ENCODE measurements around the gene ANKMY2.
"Not testable (repeated sequence)": the region's sequence is repeated elsewhere in the genome, so short reads cannot be mapped to it uniquely, and the experiment has no call there.

Gene ANKMY2

GRCh38 chr7:16616122-16616521 lies 29.4 kb downstream of the ANKMY2 start:
- Mint-ChIP-seq H3K4me3 (no peak overlapping the region), H3K4me1 (ENCODE audit: low read depth) (peaks cover 28% of the 10 kb centered on the region), H3K27me3 (no peaks in the 10 kb centered on the region), H3K36me3 (ENCODE audit: low read depth) (peaks cover 50% of the 10 kb centered on the region), H3K27ac (no peak overlapping the region), H3K9me3 (no peaks in the 10 kb centered on the region)

- no peaks in the 10 kb centered on the region for H3K9me3 Mint-ChIP-seq
- no peak overlapping the region for H3K27ac Mint-ChIP-seq
- H3K36me3 Mint-ChIP-seq (ENCODE audit: low read depth), result peaks cover 49% of the 10 kb centered on the region
- peaks cover 21% of the 10 kb centered on the region for H3K4me1 Mint-ChIP-seq (ENCODE audit: low read depth)
- H3K4me3 Mint-ChIP-seq, result no peak overlapping the region
- H3K27me3 Mint-ChIP-seq, result no peaks in the 10 kb centered on the region
Observed at GRCh38 chr7:16615228-16615627, 30.3 kb downstream of the ANKMY2 start.

- Mint-ChIP-seq H3K36me3 (ENCODE audit: low read depth) (peaks cover 49% of the 10 kb centered on the region), H3K27me3 (no peaks in the 10 kb centered on the region), H3K27ac (no peak overlapping the region), H3K4me1 (ENCODE audit: low read depth) (peaks cover 12% of the 10 kb centered on the region), H3K9me3 (no peaks in the 10 kb centered on the region), H3K4me3 (no peak overlapping the region)
Observed at GRCh38 chr7:16611711-16612110, 33.8 kb downstream of the ANKMY2 start.

GRCh38 chr7:16609842-16610450 lies 35.6 kb downstream of the ANKMY2 start:
- Mint-ChIP-seq H3K4me1 (ENCODE audit: low read depth) (peaks cover 12% of the 10 kb centered on the region), H3K27ac (no peak overlapping the region), H3K27me3 (no peaks in the 10 kb centered on the region), H3K9me3 (no peaks in the 10 kb centered on the region), H3K4me3 (no peak overlapping the region), H3K36me3 (ENCODE audit: low read depth) (peaks cover 44% of the 10 kb centered on the region)

- Mint-ChIP-seq H3K9me3 (no peaks in the 10 kb centered on the region), H3K4me3 (no peak overlapping the region), H3K27me3 (no peaks in the 10 kb centered on the region), H3K36me3 (ENCODE audit: low read depth) (peaks cover 51% of the 10 kb centered on the region), H3K27ac (no peak overlapping the region), H3K4me1 (ENCODE audit: low read depth) (peaks cover 9% of the 10 kb centered on the region)
Observed at GRCh38 chr7:16606704-16607103, 38.9 kb downstream of the ANKMY2 start.

- no peaks in the 10 kb centered on the region for H3K9me3 Mint-ChIP-seq
- H3K27ac Mint-ChIP-seq, result no peak overlapping the region
- peaks cover under 1% of the 10 kb centered on the region for H3K4me1 Mint-ChIP-seq (ENCODE audit: low read depth)
- H3K27me3 Mint-ChIP-seq, result no peaks in the 10 kb centered on the region
- peaks cover 53% of the 10 kb centered on the region for H3K36me3 Mint-ChIP-seq (ENCODE audit: low read depth)
- no peak overlapping the region for H3K4me3 Mint-ChIP-seq
Observed at GRCh38 chr7:16604054-16604453, 41.5 kb downstream of the ANKMY2 start.

- Mint-ChIP-seq H3K27me3 (no peaks in the 10 kb centered on the region), H3K4me1 (ENCODE audit: low read depth) (no peaks in the 10 kb centered on the region), H3K36me3 (ENCODE audit: low read depth) (peaks cover 55% of the 10 kb centered on the region), H3K27ac (no peak overlapping the region), H3K9me3 (no peaks in the 10 kb centered on the region), H3K4me3 (no peak overlapping the region)
Observed at GRCh38 chr7:16603633-16604032, 41.9 kb downstream of the ANKMY2 start.

- Mint-ChIP-seq H3K9me3 (no peaks in the 10 kb centered on the region), H3K27me3 (no peaks in the 10 kb centered on the region), H3K4me1 (ENCODE audit: low read depth) (no peaks in the 10 kb centered on the region), H3K27ac (no peak overlapping the region), H3K4me3 (no peak overlapping the region), H3K36me3 (ENCODE audit: low read depth) (peaks cover 47% of the 10 kb centered on the region)
Observed at GRCh38 chr7:16599860-16600259, 45.7 kb downstream of the ANKMY2 start.

- Mint-ChIP-seq H3K27me3 (no peaks in the 10 kb centered on the region), H3K9me3 (no peaks in the 10 kb centered on the region), H3K4me3 (no peak overlapping the region), H3K36me3 (ENCODE audit: low read depth) (peaks cover 36% of the 10 kb centered on the region), H3K27ac (no peak overlapping the region), H3K4me1 (ENCODE audit: low read depth) (no peaks in the 10 kb centered on the region)
Observed at GRCh38 chr7:16598015-16598414, 47.5 kb downstream of the ANKMY2 start.

GRCh38 chr7:16595596-16595995 lies 50.0 kb downstream of the ANKMY2 start:
- not testable (repeated sequence) for H3K4me1 Mint-ChIP-seq (ENCODE audit: low read depth); H3K9me3 Mint-ChIP-seq; H3K27ac Mint-ChIP-seq; H3K4me3 Mint-ChIP-seq; H3K27me3 Mint-ChIP-seq
- peaks cover 13% of the 10 kb centered on the region for H3K36me3 Mint-ChIP-seq (ENCODE audit: low read depth)

GRCh38 chr7:16594676-16595075 lies 50.9 kb downstream of the ANKMY2 start:
- peaks cover 9% of the 10 kb centered on the region for H3K36me3 Mint-ChIP-seq (ENCODE audit: low read depth)
- no peaks in the 10 kb centered on the region for H3K9me3 Mint-ChIP-seq
- no peak overlapping the region for H3K27ac Mint-ChIP-seq
- H3K4me1 Mint-ChIP-seq (ENCODE audit: low read depth), result no peaks in the 10 kb centered on the region
- no peaks in the 10 kb centered on the region for H3K27me3 Mint-ChIP-seq
- H3K4me3 Mint-ChIP-seq, result no peak overlapping the region

- H3K9me3 Mint-ChIP-seq, result no peaks in the 10 kb centered on the region
- H3K27me3 Mint-ChIP-seq, result no peaks in the 10 kb centered on the region
- H3K27ac Mint-ChIP-seq, result no peak overlapping the region
- peaks cover 5% of the 10 kb centered on the region for H3K36me3 Mint-ChIP-seq (ENCODE audit: low read depth)
- H3K4me1 Mint-ChIP-seq (ENCODE audit: low read depth), result no peaks in the 10 kb centered on the region
- no peak overlapping the region for H3K4me3 Mint-ChIP-seq
Observed at GRCh38 chr7:16594061-16594460, 51.5 kb downstream of the ANKMY2 start.

GRCh38 chr7:16592395-16592794 lies 53.2 kb downstream of the ANKMY2 start:
- H3K27me3 Mint-ChIP-seq, result no peaks in the 10 kb centered on the region
- H3K36me3 Mint-ChIP-seq (ENCODE audit: low read depth), result no peaks in the 10 kb centered on the region
- no peaks in the 10 kb centered on the region for H3K9me3 Mint-ChIP-seq
- H3K4me1 Mint-ChIP-seq (ENCODE audit: low read depth), result no peaks in the 10 kb centered on the region
- no peak overlapping the region for H3K27ac Mint-ChIP-seq
- no peak overlapping the region for H3K4me3 Mint-ChIP-seq

- Mint-ChIP-seq H3K9me3 (no peaks in the 10 kb centered on the region), H3K27ac (no peak overlapping the region), H3K27me3 (peaks cover 4% of the 10 kb centered on the region), H3K36me3 (ENCODE audit: low read depth) (no peaks in the 10 kb centered on the region), H3K4me1 (ENCODE audit: low read depth) (no peaks in the 10 kb centered on the region), H3K4me3 (no peak overlapping the region)
Observed at GRCh38 chr7:16590424-16590823, 55.1 kb downstream of the ANKMY2 start.

GRCh38 chr7:16589881-16590280 lies 55.7 kb downstream of the ANKMY2 start:
- Mint-ChIP-seq H3K27me3 (peaks cover 4% of the 10 kb centered on the region), H3K4me3 (no peak overlapping the region), H3K4me1 (ENCODE audit: low read depth) (no peaks in the 10 kb centered on the region), H3K9me3 (no peaks in the 10 kb centered on the region), H3K27ac (no peak overlapping the region), H3K36me3 (ENCODE audit: low read depth) (no peaks in the 10 kb centered on the region)

GRCh38 chr7:16587790-16588189 lies 57.8 kb downstream of the ANKMY2 start:
- Mint-ChIP-seq H3K36me3 (ENCODE audit: low read depth) (no peaks in the 10 kb centered on the region), H3K4me3 (no peak overlapping the region), H3K9me3 (no peaks in the 10 kb centered on the region), H3K27ac (no peak overlapping the region), H3K27me3 (peaks cover 4% of the 10 kb centered on the region), H3K4me1 (ENCODE audit: low read depth) (no peaks in the 10 kb centered on the region)

Measured in stimulated activated naive CD8-positive, alpha-beta T cell treated with anti-CD3 and anti-CD28 coated beads, Interleukin-15, Interleukin-2, amounts not matched to agents 100 ng/mL and 50 ng/mL, for 24 hours (primary cell).